GOT3 (cell line): ENCODE measurements around the gene SERPINA6.
"Not testable (repeated sequence)": the region's sequence is repeated elsewhere in the genome, so short reads cannot be mapped to it uniquely, and the experiment has no call there.

ENCODE experiments used
- DNase-seq: peaks from one replicate; lab custom pipeline; 2025; ENCODE audit warnings: mixed read lengths; lab: John Stamatoyannopoulos, UW

Gene SERPINA6, protein sequence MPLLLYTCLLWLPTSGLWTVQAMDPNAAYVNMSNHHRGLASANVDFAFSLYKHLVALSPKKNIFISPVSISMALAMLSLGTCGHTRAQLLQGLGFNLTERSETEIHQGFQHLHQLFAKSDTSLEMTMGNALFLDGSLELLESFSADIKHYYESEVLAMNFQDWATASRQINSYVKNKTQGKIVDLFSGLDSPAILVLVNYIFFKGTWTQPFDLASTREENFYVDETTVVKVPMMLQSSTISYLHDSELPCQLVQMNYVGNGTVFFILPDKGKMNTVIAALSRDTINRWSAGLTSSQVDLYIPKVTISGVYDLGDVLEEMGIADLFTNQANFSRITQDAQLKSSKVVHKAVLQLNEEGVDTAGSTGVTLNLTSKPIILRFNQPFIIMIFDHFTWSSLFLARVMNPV

DNA sequence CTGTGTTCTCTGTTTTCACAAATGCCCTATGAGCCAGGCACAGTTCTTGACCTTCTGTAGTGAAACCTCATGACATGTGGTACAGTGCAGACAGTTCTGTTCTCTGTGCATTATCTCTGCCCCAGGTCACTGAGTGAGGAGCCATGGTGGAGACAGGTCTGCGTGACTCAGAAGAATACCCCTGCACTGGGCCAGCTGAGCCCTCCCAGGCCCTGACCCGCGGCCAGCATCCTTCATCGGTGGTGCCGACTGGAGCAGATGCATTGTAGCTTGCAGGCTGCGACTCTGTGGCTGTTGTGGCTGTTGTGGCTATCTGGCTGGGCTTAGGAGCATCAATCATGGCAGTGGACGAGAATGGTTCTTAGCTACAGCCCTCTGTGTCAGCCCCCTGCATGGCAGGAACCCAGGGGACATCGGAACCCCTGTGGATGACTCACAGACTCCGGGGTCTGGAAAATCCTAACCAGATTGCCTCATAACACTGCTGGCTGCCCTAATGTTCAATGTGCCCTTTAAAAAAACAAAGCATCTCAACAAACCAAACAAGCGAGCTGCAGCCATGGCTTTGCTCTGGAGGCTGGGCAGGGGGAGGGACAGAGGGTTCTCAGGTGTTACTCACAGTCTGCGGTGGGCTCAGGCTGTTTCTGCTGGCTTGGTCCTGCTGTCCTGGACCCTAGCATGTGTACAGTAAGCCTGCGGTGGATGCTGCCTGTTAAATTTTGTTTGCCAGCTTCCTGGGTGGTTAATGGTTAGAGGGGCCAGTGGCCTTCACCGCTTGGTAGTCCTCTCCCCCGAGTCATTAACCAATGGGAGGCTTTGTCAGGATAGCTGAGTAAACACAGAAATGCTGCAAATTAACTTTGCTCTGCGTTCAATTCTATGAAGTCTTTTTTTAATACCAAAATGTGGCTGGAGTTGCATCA, at the start of gene SERPINA6:
Gene SERPINA6 (minus strand): TSS at position 689 of the 923 bp plus-strand sequence. CDS start 8,688 bp downstream, outside the sequence.
- no peak for DNase-seq

DNA sequence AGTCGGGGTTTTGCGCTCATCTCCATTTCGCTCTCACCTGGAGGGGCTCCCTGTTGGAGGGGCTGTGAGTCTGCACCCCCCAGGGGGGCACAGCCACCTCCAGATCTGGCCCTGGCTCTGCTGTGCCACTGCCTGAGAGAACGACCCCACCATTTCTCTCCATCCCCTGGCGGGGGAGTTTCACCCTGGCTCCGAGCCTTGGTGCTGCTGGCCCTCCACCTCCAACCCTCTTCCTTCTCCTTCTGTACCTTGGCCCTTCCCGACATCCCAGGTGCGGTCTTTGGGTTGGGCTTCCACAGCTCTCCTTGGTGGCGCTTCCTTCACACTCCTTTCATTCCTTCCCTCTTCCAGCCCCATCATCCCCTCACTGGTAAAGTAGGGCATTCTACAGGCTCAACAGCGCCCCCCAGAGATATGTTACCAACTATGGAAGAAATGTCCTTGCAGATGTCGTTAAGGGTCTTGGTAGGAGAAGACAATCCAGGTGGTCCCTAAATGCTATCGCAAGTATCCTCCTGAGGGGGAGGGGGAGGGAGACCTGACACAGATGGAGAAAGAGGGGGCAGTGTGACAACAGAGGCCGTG, 49.0 kb upstream of the SERPINA6 start:
- DNase-seq: no peak

DNA sequence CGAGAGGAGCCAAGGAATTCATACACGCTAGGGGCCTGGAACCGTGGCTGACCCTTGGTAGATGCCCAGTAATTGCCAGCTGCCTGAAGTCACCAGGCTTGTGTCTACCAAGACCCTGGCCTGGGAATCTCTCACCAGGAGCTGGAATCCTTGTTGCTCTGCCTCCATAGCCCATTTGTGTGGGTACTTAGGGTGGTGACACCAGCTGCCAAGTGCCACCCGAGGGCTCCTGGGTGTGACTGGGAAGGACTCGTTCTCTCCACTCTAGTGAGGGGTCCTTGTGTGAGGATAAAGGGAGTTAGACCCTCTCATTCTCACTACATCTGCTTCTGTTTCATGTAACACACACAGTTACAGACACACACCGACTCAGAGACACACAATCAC, 47.4 kb upstream of the SERPINA6 start:
- no peak for DNase-seq

DNA sequence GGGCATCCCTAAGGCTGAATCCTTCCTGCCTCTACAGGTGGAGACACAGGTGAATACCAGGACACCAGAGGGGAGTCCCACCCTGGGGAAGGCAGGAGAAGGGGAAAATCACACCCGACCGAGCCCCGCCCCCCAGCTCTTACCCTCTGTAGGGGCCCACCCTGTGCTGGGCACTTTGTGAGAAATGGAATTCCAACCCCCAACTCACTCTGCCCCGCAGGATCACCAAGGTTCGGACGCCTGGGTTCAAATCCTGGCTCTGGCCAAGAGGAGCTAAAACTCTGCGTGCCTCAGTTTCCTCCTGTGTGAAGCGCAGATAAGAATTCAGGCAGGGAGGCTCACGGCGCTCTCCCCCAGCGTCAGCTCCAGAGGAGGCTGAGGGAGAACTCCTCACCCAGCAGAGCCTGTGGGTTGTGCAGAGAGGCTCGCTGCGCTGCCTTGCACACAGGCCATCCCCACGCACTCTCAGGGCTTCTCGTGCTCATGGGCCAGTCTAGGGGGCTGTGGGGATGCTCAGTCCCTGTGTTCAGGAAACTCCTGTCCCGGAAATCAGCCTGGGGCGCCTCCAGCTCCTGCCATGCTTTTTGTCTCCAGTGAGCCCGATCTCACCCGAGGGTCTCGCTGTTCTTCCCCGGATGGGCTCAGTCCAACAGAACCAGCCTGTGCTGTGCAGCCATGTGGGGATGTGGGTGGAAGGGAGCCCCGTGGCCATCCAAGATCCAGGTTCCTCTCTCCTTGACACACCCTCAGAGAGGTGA, 46.8 kb upstream of the SERPINA6 start:
- DNase-seq: not testable (repeated sequence)

DNA sequence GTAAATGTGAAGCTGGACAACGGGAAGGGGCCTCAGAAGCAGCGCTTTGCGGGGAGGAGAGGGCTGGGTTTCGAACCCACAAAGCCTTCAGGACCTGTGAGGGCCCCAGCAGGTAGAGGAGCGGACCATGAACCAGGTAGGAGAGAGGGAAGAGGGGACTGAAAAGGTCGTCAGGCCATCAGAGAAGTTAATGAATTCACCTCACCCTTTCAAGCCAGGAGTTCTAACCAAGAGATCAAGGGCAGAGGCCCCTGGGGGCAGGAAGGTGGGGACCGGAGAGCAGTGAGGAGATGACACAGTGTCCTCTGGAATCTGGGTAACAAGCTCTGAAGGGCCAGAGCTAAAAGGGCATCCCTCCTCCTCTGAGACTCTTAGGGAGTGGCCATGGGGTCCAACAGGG, 45.8 kb upstream of the SERPINA6 start:
- DNase-seq: no peak

DNA sequence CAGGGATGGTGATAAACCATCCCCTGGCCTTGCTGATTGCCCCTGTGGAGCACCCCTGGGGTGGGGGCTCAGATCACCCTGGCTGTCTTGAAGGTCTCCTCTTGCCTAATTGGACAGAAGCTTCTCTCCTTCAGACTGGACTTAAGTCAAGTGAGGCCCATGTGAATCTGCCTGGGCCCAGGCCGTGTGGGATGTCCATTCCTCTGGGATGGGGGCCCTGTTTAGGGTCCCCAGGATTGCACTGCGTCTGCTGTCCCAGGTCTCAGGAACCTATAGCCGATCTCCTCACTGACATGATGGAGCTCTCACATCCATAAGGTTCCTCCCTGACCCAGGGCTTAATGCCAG, 45.1 kb upstream of the SERPINA6 start:
- DNase-seq: no peak

DNA sequence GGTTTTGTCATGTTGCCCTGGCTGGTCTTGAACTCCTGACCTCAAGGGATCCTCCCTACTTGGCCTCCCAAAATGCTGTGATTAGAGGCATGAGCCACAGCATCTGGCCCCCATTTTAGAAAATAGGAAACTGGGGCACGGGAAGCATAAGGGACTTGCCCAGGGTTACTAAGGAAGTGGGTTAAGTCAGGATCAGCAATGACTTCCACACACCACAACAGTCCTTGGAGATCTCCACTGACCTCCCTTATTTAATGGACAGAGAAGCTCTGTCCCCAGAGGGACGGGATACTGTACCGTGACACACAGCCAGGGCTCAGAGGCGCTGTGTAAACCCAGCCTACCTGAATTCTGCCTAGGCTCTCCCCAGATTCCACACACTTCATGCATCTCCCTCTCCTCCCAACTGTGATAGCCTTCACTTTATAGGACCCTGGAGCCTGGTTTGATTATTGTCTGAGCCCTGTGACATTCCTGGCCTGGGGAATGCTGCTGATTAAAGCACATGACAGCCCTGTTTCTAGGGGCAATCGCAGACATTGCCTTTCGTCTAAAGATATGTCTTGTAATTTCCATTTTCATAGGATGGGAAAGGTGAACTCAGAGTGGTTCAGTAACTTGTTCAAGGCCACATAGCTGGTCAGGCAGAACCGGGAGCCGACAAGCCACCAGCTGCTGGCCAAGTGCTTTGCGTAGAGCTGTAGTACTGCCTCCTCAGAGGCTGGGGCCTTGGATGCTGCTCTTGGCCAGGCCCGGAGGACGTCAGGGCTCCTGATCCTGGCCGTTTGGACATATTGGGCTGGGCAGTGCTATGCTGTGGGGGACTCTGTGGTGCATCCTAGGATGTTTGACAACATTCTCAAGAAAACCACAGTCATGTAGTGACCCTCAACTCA, 44.5 kb upstream of the SERPINA6 start:
- no peak for DNase-seq

DNA sequence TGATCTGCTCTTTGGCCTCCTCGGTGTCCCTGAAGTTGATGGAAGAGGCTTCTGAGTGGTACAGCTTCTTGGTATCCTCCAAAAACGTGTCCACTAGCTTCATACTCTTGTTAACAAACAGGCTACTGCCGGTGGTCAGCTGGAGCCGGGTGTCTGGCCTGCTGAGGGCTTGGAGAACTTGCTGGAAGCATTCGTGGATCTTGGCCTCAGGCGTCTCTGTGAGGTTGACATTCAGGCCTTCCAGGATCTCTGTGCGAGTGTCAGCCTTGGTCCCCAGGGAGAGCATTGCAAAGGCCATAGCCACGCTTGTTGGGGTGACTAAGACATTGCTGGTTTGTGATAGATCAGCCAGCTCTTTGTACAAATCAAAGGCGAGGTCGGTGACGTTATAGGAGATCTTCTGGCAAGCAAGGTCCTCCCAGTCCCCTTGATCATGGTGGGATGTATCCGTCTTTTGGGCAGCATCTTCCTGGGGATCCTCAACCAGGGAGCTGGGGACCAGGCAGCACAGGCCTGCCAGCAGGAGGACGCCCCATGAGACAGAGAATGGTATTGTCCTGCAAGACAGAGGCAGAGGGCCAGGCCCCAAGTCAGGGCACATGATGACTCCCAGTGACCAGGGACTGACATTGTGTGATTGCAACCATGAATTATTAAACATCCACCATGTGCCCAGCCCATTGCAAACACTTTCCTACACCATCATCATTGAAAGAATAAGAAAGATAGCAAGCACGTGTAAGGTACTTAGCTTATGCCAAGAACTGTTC, 43.2 kb upstream of the SERPINA6 start, which contains the start of gene SERPINA2:
Gene SERPINA2 (minus strand): TSS at position 553 of the 770 bp plus-strand sequence.
- DNase-seq: no peak

DNA sequence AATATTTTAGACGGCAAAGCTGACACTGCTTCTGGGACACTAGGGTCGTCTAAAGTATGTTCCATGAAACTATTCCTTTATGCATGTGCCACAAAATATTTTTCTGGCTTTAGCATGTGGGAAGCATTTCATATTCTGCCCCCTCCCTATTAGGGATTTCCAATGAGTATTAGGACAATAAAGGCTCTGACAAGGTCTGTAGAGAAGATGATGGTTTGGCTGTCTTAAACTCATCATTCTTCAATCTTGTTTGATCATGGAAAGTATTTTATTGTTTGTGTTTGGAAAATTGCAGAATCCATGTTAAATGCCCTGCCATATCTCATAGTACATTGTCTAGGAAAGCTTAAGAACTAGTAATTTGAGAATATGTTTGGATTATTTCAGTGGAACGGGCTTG, 42.5 kb upstream of the SERPINA6 start:
- no peak for DNase-seq

DNA sequence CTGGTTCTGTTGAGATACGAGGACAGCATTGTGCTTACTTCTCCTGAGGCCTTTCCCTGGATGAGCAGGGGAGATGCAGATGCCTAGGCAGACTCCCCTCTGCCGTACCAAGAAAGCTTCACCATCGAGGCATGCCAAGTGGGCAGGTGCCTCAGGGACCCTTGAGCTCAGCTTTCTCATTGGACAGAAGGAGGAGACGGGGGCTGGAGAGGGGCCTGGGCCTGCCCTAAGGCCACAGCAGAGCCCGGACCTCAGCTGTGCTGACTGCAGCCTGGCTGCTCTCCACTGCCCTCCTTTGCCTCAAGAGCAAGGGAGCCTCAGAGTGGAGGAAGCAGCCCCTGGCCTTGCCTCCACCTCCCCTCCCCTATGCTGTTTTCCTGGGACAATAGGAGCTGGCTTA, 41.8 kb upstream of the SERPINA6 start:
- no peak for DNase-seq

DNA sequence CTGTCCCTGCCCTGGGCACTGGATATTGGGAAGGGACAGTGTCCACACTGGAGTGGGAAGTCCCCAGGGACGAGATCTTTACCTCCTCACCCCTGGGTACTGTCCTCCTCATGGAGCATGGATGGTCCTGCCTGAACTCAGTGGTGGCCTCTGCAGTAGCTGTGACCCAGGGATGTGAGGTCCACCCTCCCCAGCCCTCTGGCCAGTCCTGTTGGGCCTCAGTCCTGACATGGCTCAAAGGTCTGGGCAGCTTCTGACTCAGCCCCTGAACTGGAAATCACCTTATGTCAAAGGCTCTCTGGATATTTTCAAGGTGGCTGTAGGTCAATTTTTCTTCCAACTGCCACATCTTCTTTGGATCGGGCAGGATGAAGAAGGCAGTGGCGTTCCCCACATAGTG, 40.9 kb upstream of the SERPINA6 start:
- no peak for DNase-seq

DNA sequence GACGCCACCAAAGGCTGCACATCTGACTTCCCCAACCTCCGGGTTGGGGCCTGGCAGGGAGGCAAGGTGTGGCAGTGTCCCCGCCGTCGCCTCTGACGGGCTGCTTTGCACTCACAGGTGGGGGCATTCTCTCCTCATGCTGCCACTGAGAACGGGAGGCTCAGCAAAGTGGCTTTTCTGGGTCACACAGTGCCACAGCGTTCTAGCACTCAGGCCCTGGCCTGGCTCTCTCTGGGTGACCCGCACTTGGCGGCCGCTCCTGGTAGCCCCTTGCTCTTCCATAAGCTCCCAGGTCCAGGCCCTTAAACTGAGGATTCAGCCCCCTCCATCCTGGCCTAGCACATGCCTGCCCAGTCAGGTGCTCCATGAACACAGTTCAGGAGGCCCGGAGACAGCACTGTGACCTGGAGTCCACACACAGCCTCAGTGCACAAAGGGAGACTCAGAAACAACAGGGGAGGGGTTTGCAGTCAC, 40.1 kb upstream of the SERPINA6 start:
- DNase-seq: no peak

DNA sequence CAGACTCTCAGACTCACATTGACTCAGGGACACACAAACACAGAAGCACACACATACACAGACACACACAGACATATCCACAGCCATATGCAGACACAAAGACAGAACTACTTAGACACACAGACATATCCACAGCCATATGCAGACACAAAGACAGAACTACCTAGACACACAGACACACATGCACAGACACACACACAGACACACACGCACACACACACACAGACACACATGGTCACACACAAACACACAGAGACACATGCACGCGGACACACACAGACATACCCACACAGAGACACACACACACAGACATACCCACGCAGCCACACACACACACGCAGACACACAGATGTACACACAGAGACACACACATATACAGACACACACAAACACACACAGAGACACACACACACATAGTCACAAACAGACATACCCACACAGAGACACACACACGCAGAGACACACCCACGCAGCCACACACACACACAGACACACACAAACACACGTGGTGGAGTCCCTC, 39.5 kb upstream of the SERPINA6 start:
- no peak for DNase-seq

DNA sequence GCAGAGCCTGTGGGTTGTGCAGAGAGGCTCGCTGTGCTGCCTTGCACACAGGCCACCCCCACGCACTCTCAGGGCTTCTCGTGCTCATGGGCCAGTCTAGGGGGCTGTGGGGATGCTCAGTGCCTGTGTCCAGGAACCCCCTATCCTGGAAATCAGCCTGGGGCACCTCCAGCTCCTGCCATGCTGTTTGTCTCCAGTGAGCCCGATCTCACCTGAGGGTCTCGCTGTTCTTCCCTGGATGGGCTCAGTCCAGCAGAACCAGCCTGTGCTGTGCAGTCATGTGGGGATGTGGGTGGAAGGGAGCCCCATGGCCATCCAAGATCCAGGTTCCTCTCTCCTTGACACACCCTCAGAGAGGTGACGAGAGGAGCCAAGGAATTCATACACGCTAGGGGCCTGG, 38.5 kb upstream of the SERPINA6 start:
- no peak for DNase-seq

DNA sequence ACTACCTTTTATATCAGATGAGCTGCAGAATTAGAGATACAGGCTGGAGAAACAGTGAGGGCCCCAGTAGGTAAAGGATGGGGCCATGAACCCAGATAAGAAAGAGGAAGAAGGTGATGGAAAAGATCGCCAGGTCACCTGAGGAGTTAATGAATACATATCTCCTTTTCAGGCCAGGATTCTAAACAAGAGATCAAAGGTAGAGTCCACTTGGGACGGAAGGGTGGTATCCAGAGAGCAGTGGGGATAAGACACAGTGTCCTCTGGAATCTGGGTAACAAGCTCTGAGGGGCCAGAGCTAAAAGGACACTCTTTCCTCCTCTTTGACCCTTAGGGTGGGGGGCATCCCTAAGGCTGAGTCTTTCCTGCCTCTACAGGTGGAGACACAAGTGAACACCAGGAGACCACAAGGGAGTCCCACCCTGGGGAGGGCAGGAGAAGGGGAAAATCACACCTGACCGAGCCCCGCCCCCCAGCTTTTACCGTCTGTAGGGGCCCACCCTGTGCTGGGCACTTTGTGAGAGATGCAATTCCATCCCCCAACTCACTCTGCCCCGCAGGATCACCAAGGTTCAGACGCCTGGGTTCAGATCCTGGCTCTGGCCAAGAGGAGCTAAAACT, 37.9 kb upstream of the SERPINA6 start:
- DNase-seq: no peak

DNA sequence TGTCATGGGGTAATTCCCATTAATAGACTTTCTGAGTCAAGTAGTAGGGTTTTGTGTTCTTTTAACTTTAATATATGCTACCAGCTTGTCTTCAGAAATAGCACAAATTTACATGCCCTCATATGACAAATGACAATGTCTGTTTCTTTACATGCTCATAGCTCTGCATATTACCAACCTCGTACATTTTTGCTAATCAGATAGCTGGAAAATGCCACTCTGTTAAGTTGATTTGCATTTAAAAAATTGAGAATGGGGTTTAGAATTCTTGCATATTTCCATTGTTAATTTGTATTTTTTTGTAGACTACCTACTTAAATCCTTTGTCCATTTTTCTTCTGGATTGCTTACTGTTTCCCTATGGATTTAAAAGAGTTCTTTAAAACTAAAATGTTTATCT, 34.0 kb upstream of the SERPINA6 start:
- DNase-seq: no peak

DNA sequence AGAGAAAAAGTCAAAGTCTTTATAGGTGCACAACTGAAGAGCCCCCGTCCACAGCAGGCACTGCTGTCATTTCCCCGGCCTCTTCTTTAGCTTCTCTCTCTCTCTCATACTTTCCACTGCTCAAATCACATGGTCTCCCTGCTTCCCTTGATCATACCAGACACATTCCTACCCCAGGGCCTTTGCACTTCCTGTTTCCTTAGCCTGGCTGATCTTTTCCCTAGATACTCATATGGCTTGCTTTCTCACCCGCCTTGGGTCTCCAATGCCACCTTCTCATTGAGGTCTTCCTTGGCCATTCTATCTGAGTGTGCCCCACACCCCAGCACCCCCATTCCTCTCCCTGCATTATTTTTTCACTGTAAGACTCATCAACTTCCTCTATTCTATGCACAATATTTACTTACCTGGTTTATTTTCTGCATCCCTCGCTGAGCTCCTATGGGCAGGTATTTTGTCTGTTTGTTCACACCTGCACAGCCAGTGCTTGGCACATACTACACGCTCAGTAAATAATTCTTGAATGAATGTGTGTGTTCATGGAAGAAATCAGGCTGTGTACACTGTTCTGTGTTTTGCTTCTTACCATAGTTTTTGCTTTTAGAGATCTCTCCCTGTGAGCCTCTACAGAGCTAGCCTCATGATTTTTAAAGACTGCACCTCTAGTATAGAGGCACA, 33.4 kb upstream of the SERPINA6 start:
- DNase-seq: no peak

DNA sequence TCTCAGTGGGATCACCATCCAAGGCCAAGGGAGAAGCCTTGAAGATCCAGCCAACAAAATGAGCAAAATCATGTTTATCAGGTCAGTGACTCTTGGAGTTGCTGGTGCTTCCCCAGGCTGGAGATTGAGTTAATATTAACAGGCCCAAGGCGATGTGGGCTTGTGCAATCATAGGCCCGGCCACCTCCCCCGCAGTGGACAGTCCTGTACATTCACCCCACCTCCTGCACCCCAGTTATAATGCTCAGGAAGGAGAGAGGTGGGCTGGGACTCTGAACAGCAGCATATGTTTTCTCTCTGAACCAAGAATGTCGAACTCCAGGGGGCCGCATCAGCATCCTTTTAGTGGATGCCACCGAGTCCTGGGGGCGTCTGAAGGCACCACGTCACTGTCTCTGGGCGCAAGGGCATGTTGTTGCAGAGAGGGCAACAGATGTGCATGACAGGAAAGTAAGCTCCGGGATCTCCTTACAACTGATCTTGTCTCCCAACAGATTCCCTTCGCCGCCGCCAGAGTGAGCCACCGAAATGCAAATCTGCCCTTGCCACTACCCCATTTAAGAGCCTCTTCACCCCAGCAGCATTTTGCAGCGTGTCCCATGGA, 32.2 kb upstream of the SERPINA6 start:
- DNase-seq: no peak
